HL-60 (cell line): ENCODE data around the gene ABCD1.

Source experiments
- DNase-seq, 2 experiments: peaks; one replicate each; pipeline ENCODE4 v3.0.0-alpha.2; 2010 to 2020; ENCODE audit warnings: low read depth in 1 of 2, low spot score in 1 of 2
- H3K27ac ChIP-seq: fragments of 250-450 bp; sonication (Bioruptor Pico); replicated peaks from 2 replicates; pipeline ENCODE4 v1.5.1; 2020; ENCODE audit warnings: mild to moderate bottlenecking, moderate library complexity
- H3K27me3 ChIP-seq: fragments of 250-450 bp; sonication (Bioruptor Pico); 2 replicates; pipeline ENCODE4 v1.5.1; 2021; ENCODE audit warnings: mild to moderate bottlenecking, moderate library complexity; ENCODE audit not compliant: insufficient read depth, poor library complexity, severe bottlenecking
- H3K4me3 ChIP-seq: replicated peaks from 2 replicates; pipeline ENCODE4 v1.5.1; 2011; ENCODE audit warnings: mild to moderate bottlenecking, control low read depth, low read length; ENCODE audit not compliant: insufficient read depth
- GABPA ChIP-seq: IDR thresholded peaks from 2 replicates; pipeline ENCODE4 v1.6.1; 2012; ENCODE audit warnings: low read depth
- POLR2AphosphoS5 ChIP-seq: IDR thresholded peaks from 2 replicates; pipeline ENCODE4 v1.6.1; 2012; ENCODE audit warnings: low read depth
- REST ChIP-seq: IDR thresholded peaks from 2 replicates; pipeline ENCODE4 v1.6.1; 2012; ENCODE audit warnings: low read depth; ENCODE audit not compliant: insufficient replicate concordance
- SPI1 ChIP-seq: IDR thresholded peaks from 2 replicates; pipeline ENCODE4 v1.6.1; 2012; ENCODE audit warnings: low read depth, mild to moderate bottlenecking, borderline replicate concordance
- TF ChIP-seq, protein P1 (sequence below): IDR thresholded peaks from one replicate; pipeline ENCODE4 v1.5.1; 2011; ENCODE audit warnings: low read length, control low read depth, inconsistent platforms; ENCODE audit not compliant: insufficient read depth

Gene ABCD1

GRCh38 chrX:153780678-153781427, 56.2 kb downstream of the ABCD1 start, which contains the start of gene SRPK3:
Gene SRPK3, plus strand, starts transcription at chrX:153781041. Its CDS starts 46 bp downstream, at chrX:153781087.
- no peak within 1 kb of the TSS for H3K4me3 ChIP-seq
- no peak for DNase-seq

DNA sequence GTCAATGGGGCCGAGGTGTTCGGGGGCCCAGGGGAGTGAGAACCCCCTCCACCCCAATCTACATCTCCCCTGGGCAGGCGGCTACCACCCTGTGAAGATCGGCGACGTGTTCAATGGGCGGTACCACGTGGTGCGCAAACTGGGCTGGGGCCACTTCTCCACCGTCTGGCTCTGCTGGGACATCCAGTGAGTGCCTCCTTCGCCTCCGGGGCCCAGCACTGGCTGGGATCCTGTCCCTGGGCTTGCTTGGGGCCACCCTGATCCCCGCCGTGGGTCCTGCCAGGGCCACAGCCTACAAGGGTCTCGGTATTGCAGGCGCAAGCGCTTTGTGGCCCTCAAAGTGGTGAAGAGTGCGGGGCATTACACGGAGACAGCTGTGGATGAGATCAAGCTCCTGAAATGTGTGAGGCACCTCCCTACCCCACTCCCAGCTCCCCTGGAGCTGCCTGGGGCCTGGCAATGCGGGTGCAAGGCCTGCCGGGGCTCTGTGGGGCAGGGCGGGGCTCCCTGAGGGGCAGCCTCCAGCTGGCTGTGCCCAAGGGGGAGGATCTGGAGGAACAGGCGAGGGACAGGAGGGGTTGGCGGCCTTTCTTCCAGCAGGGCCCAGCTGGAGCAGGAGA, 56.9 kb downstream of the ABCD1 start:
- Histone ChIP-seq H3K27me3 (no peaks in the 10 kb centered on the region), H3K27ac (no peak overlapping the region), H3K4me3 (no peak overlapping the region)
- TF ChIP-seq REST (no peak), SPI1 (no peak), POLR2AphosphoS5 (no peak)
- no peak for DNase-seq

More at GRCh38 chrX:153780678-153781427, 56.2 kb downstream of the ABCD1 start, which contains the start of gene SRPK3:
- Histone ChIP-seq H3K27me3 (no peaks in the 10 kb centered on the region), H3K27ac (no peak within 1 kb of the TSS)
- TF ChIP-seq SPI1: no peak
- TF ChIP-seq, protein P1, sequence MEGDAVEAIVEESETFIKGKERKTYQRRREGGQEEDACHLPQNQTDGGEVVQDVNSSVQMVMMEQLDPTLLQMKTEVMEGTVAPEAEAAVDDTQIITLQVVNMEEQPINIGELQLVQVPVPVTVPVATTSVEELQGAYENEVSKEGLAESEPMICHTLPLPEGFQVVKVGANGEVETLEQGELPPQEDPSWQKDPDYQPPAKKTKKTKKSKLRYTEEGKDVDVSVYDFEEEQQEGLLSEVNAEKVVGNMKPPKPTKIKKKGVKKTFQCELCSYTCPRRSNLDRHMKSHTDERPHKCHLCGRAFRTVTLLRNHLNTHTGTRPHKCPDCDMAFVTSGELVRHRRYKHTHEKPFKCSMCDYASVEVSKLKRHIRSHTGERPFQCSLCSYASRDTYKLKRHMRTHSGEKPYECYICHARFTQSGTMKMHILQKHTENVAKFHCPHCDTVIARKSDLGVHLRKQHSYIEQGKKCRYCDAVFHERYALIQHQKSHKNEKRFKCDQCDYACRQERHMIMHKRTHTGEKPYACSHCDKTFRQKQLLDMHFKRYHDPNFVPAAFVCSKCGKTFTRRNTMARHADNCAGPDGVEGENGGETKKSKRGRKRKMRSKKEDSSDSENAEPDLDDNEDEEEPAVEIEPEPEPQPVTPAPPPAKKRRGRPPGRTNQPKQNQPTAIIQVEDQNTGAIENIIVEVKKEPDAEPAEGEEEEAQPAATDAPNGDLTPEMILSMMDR: no peak
- TF ChIP-seq REST: no peak
- no peak for TF ChIP-seq POLR2AphosphoS5
- TF ChIP-seq GABPA: no peak

DNA sequence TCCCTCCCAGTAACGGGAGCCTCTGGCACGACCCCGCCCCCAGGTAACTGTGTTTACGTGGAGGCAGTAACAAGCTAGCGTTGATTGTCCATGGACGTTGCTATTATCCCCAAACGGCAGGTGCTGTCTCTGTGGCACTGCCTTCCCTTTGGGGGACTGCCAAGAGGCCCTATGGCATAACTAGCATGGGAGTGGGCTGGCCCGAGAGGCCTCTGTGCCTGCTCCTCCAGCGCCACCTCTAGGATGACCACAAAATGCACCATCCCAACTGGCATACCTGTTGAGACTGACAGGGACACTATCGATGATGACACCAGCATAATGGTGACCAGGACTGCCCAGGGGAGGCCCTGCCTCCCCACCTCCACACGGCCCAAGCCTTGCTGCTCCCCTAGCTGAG, 57.7 kb downstream of the ABCD1 start:
- no peaks in the 10 kb centered on the region for H3K27me3 ChIP-seq
- H3K27ac ChIP-seq: no peak overlapping the region
- no peak overlapping the region for H3K4me3 ChIP-seq
- TF ChIP-seq, protein P1: no peak
- no peak for TF ChIP-seq GABPA
- TF ChIP-seq POLR2AphosphoS5: no peak
- TF ChIP-seq SPI1: no peak
- TF ChIP-seq REST: no peak
- DNase-seq: no peak
